Adrenal gland (tissue), 5 donors: ENCODE results near the gene FOXK2.

Experiments
- CTCF ChIP-seq, 6 experiments: fragments of 450-650 bp in 4 of 6; fragments of 200-600 bp in 2 of 6; sonication (generic) in 1 of 6; IDR thresholded peaks; 1 replicate in 5 of 6; 2 replicates in 1 of 6; pipeline versions ENCODE4 v1.5.1 to v1.8.0; 2016 to 2021; ENCODE audit warnings: antibody characterized with exemption in 6 of 6, mild to moderate bottlenecking in 2 of 6, moderate library complexity in 1 of 6
- POLR2A ChIP-seq, 2 donors: fragments of 450-650 bp; IDR thresholded peaks; one replicate each; pipeline ENCODE4 v1.6.1; 2017; ENCODE audit warnings: antibody characterized with exemption in 2 of 2, mild to moderate bottlenecking in 2 of 2, moderate library complexity in 1 of 2
- donor health status: DM: no; HTN: no; CAD: no.

- TF ChIP-seq CTCF (IDR thresholded peaks at IDR 0.05), result no peak
- no peak for TF ChIP-seq POLR2A (IDR thresholded peaks at IDR 0.05)
Observed at GRCh38 chr17:82525712-82526111, 6.2 kb downstream of the FOXK2 start.
